ENCODE data around the gene LSM4.

GRCh38 chr19:18257503-18258470, 65.1 kb downstream of the LSM4 start:
- TF ChIP-seq CTCF (IDR thresholded peaks at IDR 0.05), result no peak
- TF ChIP-seq POLR2A (IDR thresholded peaks at IDR 0.05), result no peak

Measured in sigmoid colon (tissue), 3 donors.